ENCODE results near the gene GALNT10. TPM values are rescaled to one million over a fixed set of nuclear protein-coding genes. Genes with fewer than 3 reads are reported as not detected.

The GALNT10 gene
- total RNA-seq, 2 experiments from 2014 or later, result 12.9 to 15.2 TPM

GRCh38 chr5:154236011-154236410, 45.5 kb downstream of the GALNT10 start:
- TF ChIP-seq CTCF (IDR thresholded peaks at IDR 0.05), result no peak
- Mint-ChIP-seq H3K9me3 (no peaks in the 10 kb centered on the region), H3K4me1 (ENCODE audit: low read depth) (peaks cover 29% of the 10 kb centered on the region), H3K27ac (no peak overlapping the region), H3K27me3 (no peaks in the 10 kb centered on the region), H3K36me3 (ENCODE audit: low read depth) (no peaks in the 10 kb centered on the region), H3K4me3 (no peak overlapping the region)
- ChIA-PET CTCF (interaction anchor here (0.7 to 3.4 kb wide), 12 partner anchors 9 to 262 kb away, joined by 3 to 16 read pairs (median 4); partner anchors contain the start of gene GALNT10), POLR2A (interaction anchor here (0.7 to 1.7 kb wide), 2 partner anchors 20 to 46 kb away, joined by 4 to 7 read pairs; partner anchors contain the start of gene GALNT10)
- no peak for DNase-seq
- intact Hi-C loops (cut with micrococcal nuclease), result no loop called here
- no peak for ATAC-seq

- Mint-ChIP-seq H3K4me1 (ENCODE audit: low read depth) (peaks cover 29% of the 10 kb centered on the region), H3K36me3 (ENCODE audit: low read depth) (no peaks in the 10 kb centered on the region), H3K27me3 (no peaks in the 10 kb centered on the region), H3K9me3 (no peaks in the 10 kb centered on the region), H3K4me3 (no peak overlapping the region), H3K27ac (no peak overlapping the region)
- ChIA-PET POLR2A (interaction anchor here (0.7 to 1.7 kb wide), 2 partner anchors 21 to 47 kb away, joined by 4 to 7 read pairs; partner anchors contain the start of gene GALNT10), CTCF (interaction anchor here (0.7 to 3.4 kb wide), 18 partner anchors 8 to 272 kb away, joined by 3 to 16 read pairs (median 3); partner anchors contain the start of gene GALNT10)
- no peak for TF ChIP-seq CTCF (IDR thresholded peaks at IDR 0.05)
- intact Hi-C loops (cut with micrococcal nuclease), result no loop called here
- DNase-seq, result peak; percentile 40
- no peak for ATAC-seq
Observed at GRCh38 chr5:154236536-154237375, 46.2 kb downstream of the GALNT10 start.

- no peak for TF ChIP-seq CTCF (IDR thresholded peaks at IDR 0.05)
- ChIA-PET POLR2A (no interaction called here), CTCF (interaction anchor here (0.8 to 3.4 kb wide), 14 partner anchors 22 to 272 kb away, joined by 3 to 16 read pairs (median 4); partner anchors contain the start of gene GALNT10)
- Mint-ChIP-seq H3K4me3 (no peak overlapping the region), H3K27ac (no peak overlapping the region), H3K36me3 (ENCODE audit: low read depth) (no peaks in the 10 kb centered on the region), H3K9me3 (no peaks in the 10 kb centered on the region), H3K27me3 (no peaks in the 10 kb centered on the region), H3K4me1 (ENCODE audit: low read depth) (peaks cover 27% of the 10 kb centered on the region)
- ATAC-seq (no peak), DNase-seq (no peak)
- intact Hi-C loops (cut with micrococcal nuclease), result no loop called here
Observed at GRCh38 chr5:154237376-154237743, 46.8 kb downstream of the GALNT10 start.

- Mint-ChIP-seq H3K9me3 (no peaks in the 10 kb centered on the region), H3K36me3 (ENCODE audit: low read depth) (no peaks in the 10 kb centered on the region), H3K4me1 (ENCODE audit: low read depth) (peaks cover 31% of the 10 kb centered on the region), H3K4me3 (no peak overlapping the region), H3K27ac (no peak overlapping the region), H3K27me3 (no peaks in the 10 kb centered on the region)
- intact Hi-C loops (cut with micrococcal nuclease), result no loop called here
- ChIA-PET POLR2A (no interaction called here), CTCF (interaction anchor here (1.0 to 3.4 kb wide), 5 partner anchors 31 to 262 kb away, joined by 3 to 12 read pairs (median 3); partner anchors contain the start of gene GALNT10)
- ATAC-seq, result no peak
- no peak for TF ChIP-seq CTCF (IDR thresholded peaks at IDR 0.05)
- DNase-seq, result no peak
Observed at GRCh38 chr5:154237946-154238345, 47.4 kb downstream of the GALNT10 start.

Measured in activated CD8-positive, alpha-beta T cell treated with anti-CD3 and anti-CD28 coated beads for 36 hours (primary cell).